Hepatocyte (in vitro differentiated cells): ENCODE measurements around the gene LRBA. TPM values are rescaled to one million over a fixed set of nuclear protein-coding genes. Genes with fewer than 3 reads are reported as not detected.

Experiments
- DNase-seq: peaks from one replicate; pipeline ENCODE4 v3.0.0-alpha.2; 2016; ENCODE audit warnings: low spot score
- H2AFZ ChIP-seq: fragments of 200-600 bp; sonication (generic); 2 replicates; pipeline ENCODE4 v1.6.0; 2016; ENCODE audit warnings: antibody characterized with exemption, mild to moderate bottlenecking
- H3K27ac ChIP-seq: fragments of 200-600 bp; sonication (generic); 2 replicates; pipeline ENCODE4 v1.5.1; 2016; ENCODE audit warnings: mild to moderate bottlenecking
- H3K27me3 ChIP-seq: fragments of 200-600 bp; sonication (generic); 2 replicates; pipeline ENCODE4 v1.6.1; 2016
- H3K36me3 ChIP-seq: fragments of 200-600 bp; sonication (generic); replicated peaks from 2 replicates; pipeline ENCODE4 v1.5.1; 2016; ENCODE audit warnings: low read depth; ENCODE audit not compliant: insufficient read depth
- H3K4me1 ChIP-seq: fragments of 200-600 bp; sonication (generic); 2 replicates; pipeline ENCODE4 v1.5.1; 2016; ENCODE audit warnings: mild to moderate bottlenecking, moderate library complexity; ENCODE audit not compliant: insufficient read depth
- H3K4me2 ChIP-seq: fragments of 200-600 bp; sonication (generic); 2 replicates; pipeline ENCODE4 v1.6.0; 2016
- H3K4me3 ChIP-seq: fragments of 200-600 bp; sonication (generic); 2 replicates; pipeline ENCODE4 v1.5.1; 2016; ENCODE audit warnings: mild to moderate bottlenecking
- H3K79me2 ChIP-seq: fragments of 200-600 bp; sonication (generic); 2 replicates; pipeline ENCODE4 v1.6.0; 2017; ENCODE audit warnings: mild to moderate bottlenecking
- H3K9me2 ChIP-seq: fragments of 200-600 bp; sonication (generic); replicated peaks from 2 replicates; pipeline ENCODE4 v1.6.0; 2017; ENCODE audit warnings: mild to moderate bottlenecking; ENCODE audit not compliant: insufficient read depth
- H3K9me3 ChIP-seq: fragments of 200-600 bp; sonication (generic); 2 replicates; pipeline ENCODE4 v1.5.1; 2016; ENCODE audit warnings: low read depth, mild to moderate bottlenecking
- H4K20me1 ChIP-seq: fragments of 200-600 bp; sonication (generic); 2 replicates; pipeline ENCODE4 v1.6.0; 2016; ENCODE audit warnings: mild to moderate bottlenecking; ENCODE audit not compliant: insufficient read depth, poor library complexity, severe bottlenecking
- EZH2 ChIP-seq: fragments of 200-600 bp; sonication (generic); IDR thresholded peaks from 2 replicates; pipeline ENCODE4 v1.6.1; 2016; ENCODE audit warnings: antibody characterized with exemption, mild to moderate bottlenecking, borderline replicate concordance
- EZH2phosphoT487 ChIP-seq: fragments of 200-600 bp; sonication (generic); IDR thresholded peaks from one replicate; pipeline ENCODE4 v1.6.1; 2018; ENCODE audit warnings: antibody characterized with exemption, mild to moderate bottlenecking, low read depth, moderate library complexity; ENCODE audit not compliant: unreplicated experiment, severe bottlenecking
- WGBS: methylation state at CpG from one replicate; pipeline ENCODE4 v1.1.6; 2016; ENCODE audit warnings: low lambda C conversion rate; ENCODE audit errors: missing lambda C conversion rate; 5-methylcytosine and 5-hydroxymethylcytosine counted together
- polyA plus RNA-seq: library from polyadenylated mRNA; unstranded; fragments of >200 nt; fragmentation: Nextera tagmentation; extraction: Ambion mirVana; gene quantifications from 2 replicates; pipeline ENCODE4 v1.2.1, GENCODE V29; 2016
- total RNA-seq: library from RNA; depleted of rRNA; stranded (reverse); fragments of >200 nt; gene quantifications from 2 replicates; pipeline ENCODE4 v1.2.3, GENCODE V29; 2014
- TF ChIP-seq, protein P1 (sequence below): fragments of 200-600 bp; sonication (generic); IDR thresholded peaks from 2 replicates; pipeline ENCODE4 v1.5.1; 2016; ENCODE audit warnings: antibody characterized with exemption, mild to moderate bottlenecking; ENCODE audit not compliant: poor library complexity

LRBA gene
- total and polyA plus RNA-seq, 2 experiments from 2014 or later, result 14.1 to 69.4 TPM

DNA sequence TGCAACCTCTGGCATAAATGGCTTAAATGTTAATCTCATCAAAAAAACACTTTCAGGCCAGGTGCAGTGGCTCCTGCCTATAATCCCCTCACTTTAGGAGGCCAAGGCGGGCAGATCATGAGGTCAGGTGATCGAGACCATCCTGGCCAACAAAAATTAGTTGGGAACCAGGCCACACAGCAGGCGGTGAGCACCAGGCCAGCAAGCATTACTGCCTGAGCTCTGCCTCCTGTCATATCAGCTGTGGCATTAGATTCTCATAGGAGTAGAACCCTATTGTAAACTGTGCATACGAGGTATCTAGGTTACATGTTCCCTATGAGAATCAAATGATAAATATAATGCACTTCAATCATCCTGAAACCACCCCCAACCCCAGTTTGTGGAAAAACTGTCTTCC, 125.8 kb downstream of the LRBA start:
- Histone ChIP-seq H3K4me3 (no peak overlapping the region), H3K79me2 (no peaks in the 10 kb centered on the region), H3K36me3 (no peaks in the 10 kb centered on the region), H3K9me3 (no peaks in the 10 kb centered on the region), H3K9me2 (no peaks in the 10 kb centered on the region), H4K20me1 (no peaks in the 10 kb centered on the region), H3K4me2 (no peak overlapping the region), H3K27ac (no peak overlapping the region), H3K27me3 (no peaks in the 10 kb centered on the region), H2AFZ (no peak overlapping the region), H3K4me1 (no peaks in the 10 kb centered on the region)
- TF ChIP-seq EZH2phosphoT487, result no peak
- TF ChIP-seq EZH2, result no peak
- TF ChIP-seq, protein P1, sequence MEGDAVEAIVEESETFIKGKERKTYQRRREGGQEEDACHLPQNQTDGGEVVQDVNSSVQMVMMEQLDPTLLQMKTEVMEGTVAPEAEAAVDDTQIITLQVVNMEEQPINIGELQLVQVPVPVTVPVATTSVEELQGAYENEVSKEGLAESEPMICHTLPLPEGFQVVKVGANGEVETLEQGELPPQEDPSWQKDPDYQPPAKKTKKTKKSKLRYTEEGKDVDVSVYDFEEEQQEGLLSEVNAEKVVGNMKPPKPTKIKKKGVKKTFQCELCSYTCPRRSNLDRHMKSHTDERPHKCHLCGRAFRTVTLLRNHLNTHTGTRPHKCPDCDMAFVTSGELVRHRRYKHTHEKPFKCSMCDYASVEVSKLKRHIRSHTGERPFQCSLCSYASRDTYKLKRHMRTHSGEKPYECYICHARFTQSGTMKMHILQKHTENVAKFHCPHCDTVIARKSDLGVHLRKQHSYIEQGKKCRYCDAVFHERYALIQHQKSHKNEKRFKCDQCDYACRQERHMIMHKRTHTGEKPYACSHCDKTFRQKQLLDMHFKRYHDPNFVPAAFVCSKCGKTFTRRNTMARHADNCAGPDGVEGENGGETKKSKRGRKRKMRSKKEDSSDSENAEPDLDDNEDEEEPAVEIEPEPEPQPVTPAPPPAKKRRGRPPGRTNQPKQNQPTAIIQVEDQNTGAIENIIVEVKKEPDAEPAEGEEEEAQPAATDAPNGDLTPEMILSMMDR, result no peak
- no peak for DNase-seq
- WGBS, result 82% methylated on average over 4 of the region's 4 CpGs

DNA sequence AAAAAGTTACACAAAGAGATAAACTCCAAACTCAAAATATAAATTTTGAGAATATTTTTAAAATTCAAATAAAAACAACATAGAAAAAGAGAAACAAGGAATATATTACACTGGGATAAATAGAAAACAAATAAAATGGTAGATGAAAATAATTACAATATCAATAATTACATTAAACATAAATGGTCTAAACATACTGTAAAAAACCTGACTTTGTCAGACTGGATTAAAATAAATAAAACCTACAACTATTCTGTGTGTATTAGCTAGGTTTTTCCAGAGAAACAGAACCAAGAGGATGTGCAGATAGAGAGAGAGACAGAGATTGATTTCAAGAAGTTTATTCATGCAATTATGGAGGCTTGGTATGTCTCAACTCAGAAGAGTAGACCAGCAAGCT, 126.5 kb downstream of the LRBA start:
- no peak overlapping the region for H2AFZ ChIP-seq
- no peak overlapping the region for H3K27ac ChIP-seq
- H3K79me2 ChIP-seq, result no peaks in the 10 kb centered on the region
- H3K9me3 ChIP-seq, result no peaks in the 10 kb centered on the region
- no peak overlapping the region for H3K4me3 ChIP-seq
- H3K9me2 ChIP-seq, result no peaks in the 10 kb centered on the region
- H3K36me3 ChIP-seq, result no peaks in the 10 kb centered on the region
- DNase-seq, result no peak
- H3K4me2 ChIP-seq, result no peak overlapping the region
- no peaks in the 10 kb centered on the region for H4K20me1 ChIP-seq
- no peaks in the 10 kb centered on the region for H3K27me3 ChIP-seq
- TF ChIP-seq EZH2phosphoT487, result no peak
- TF ChIP-seq, protein P1, result no peak
- TF ChIP-seq EZH2, result no peak
- no peaks in the 10 kb centered on the region for H3K4me1 ChIP-seq

DNA sequence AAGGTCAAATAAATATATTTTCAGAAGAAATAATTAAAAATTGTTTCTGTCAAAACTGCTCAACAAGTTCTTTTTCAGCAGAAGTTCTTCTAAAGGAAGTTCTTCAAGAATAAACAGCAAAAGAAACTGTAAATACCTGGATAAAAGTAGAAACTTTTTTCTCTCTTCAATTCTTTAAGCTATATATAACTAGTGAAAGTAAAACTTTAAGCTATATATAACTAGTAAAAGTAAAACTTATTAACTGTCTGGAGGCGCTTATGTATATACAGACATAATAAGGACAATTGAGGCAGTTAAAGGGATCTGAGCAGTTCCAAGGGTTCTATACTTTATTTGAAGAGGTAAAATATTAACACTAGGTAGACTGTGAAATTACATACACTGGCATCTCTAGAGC, 126.9 kb downstream of the LRBA start:
- H3K9me3 ChIP-seq, result no peaks in the 10 kb centered on the region
- no peak overlapping the region for H2AFZ ChIP-seq
- H3K27ac ChIP-seq, result no peak overlapping the region
- H3K4me2 ChIP-seq, result no peak overlapping the region
- H4K20me1 ChIP-seq, result no peaks in the 10 kb centered on the region
- H3K4me1 ChIP-seq, result no peaks in the 10 kb centered on the region
- no peak overlapping the region for H3K4me3 ChIP-seq
- DNase-seq, result no peak
- 47% methylated on average over 1 of the region's 1 CpG for WGBS
- H3K79me2 ChIP-seq, result no peaks in the 10 kb centered on the region
- H3K9me2 ChIP-seq, result no peaks in the 10 kb centered on the region
- H3K36me3 ChIP-seq, result no peaks in the 10 kb centered on the region
- TF ChIP-seq, protein P1, result no peak
- TF ChIP-seq EZH2phosphoT487, result no peak
- no peak for TF ChIP-seq EZH2
- no peaks in the 10 kb centered on the region for H3K27me3 ChIP-seq

DNA sequence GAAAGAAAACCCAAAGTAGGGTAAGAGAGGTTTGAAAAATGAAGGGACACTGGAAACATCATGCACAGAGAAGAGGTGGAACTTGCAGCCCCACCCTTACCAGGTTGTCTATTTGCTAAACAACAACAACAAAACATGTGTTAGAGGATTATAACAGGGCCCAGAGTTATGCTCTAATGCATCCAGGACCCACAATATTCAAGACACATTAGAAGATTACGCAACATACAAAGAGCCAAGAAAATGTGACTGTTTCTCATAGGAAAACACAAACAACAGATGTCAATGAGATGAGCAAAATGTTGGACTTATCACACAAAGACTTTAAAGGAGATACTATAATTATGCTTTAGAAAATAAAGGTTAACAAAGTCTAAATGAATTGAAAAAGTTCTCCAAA, 128.5 kb downstream of the LRBA start:
- no peaks in the 10 kb centered on the region for H4K20me1 ChIP-seq
- H3K4me3 ChIP-seq, result no peak overlapping the region
- TF ChIP-seq, protein P1, result no peak
- TF ChIP-seq EZH2phosphoT487, result no peak
- TF ChIP-seq EZH2, result no peak
- H3K9me3 ChIP-seq, result no peaks in the 10 kb centered on the region
- H2AFZ ChIP-seq, result no peak overlapping the region
- no peaks in the 10 kb centered on the region for H3K79me2 ChIP-seq
- no peak overlapping the region for H3K27ac ChIP-seq
- 100% methylated on average over 1 of the region's 1 CpG for WGBS
- H3K27me3 ChIP-seq, result no peaks in the 10 kb centered on the region
- H3K4me1 ChIP-seq, result no peaks in the 10 kb centered on the region
- DNase-seq, result no peak
- no peaks in the 10 kb centered on the region for H3K9me2 ChIP-seq
- no peaks in the 10 kb centered on the region for H3K36me3 ChIP-seq
- no peak overlapping the region for H3K4me2 ChIP-seq
